Adrenal gland (tissue), 5 donors: ENCODE results near the gene NPEPL1.

Source experiments
- CTCF ChIP-seq, 6 experiments: fragments of 450-650 bp in 4 of 6; fragments of 200-600 bp in 2 of 6; sonication (generic) in 1 of 6; IDR thresholded peaks; 1 replicate in 5 of 6; 2 replicates in 1 of 6; pipeline versions ENCODE4 v1.5.1 to v1.8.0; 2016 to 2021; ENCODE audit warnings: antibody characterized with exemption in 6 of 6, mild to moderate bottlenecking in 2 of 6, moderate library complexity in 1 of 6
- POLR2A ChIP-seq, 2 donors: fragments of 450-650 bp; IDR thresholded peaks; one replicate each; pipeline ENCODE4 v1.6.1; 2017; ENCODE audit warnings: antibody characterized with exemption in 2 of 2, mild to moderate bottlenecking in 2 of 2, moderate library complexity in 1 of 2
- donor health status: DM: no; HTN: no; CAD: no.

- TF ChIP-seq CTCF (IDR thresholded peaks at IDR 0.05), result no peak
- TF ChIP-seq POLR2A (IDR thresholded peaks at IDR 0.05), result no peak
These were observed 33.8 kb upstream of the NPEPL1 start for GRCh38 chr20:58658760-58659159.
